GM19351 (cell line): ENCODE data around the gene SVEP1.

Experiments used
- ATAC-seq: cut with Tn5 transposase; IDR thresholded peaks from one replicate; pipeline ENCODE4 v1.9.1; 2021; ENCODE audit warnings: mild to moderate bottlenecking, moderate library complexity; ENCODE audit not compliant: unreplicated experiment

The SVEP1 gene

DNA sequence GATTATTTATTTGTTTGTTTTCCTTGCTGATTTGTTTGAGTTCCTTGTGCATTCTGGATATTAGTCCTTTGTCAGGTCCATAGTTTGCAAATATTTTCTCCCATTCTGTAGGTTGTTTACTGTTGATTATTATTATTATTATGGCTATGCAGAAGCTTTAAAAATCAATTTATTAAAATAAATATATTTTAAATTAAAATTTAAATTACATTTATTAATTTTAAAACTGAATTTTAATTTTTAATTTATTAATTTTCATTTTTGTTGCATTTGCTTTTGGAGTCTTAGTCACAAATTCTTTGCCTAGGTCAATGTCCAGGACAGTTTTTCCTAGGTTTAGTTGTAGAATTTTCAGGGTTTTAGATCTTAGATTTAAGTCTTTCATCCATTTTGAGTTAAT, 50.9 kb downstream of the SVEP1 start:
- no peak for ATAC-seq

DNA sequence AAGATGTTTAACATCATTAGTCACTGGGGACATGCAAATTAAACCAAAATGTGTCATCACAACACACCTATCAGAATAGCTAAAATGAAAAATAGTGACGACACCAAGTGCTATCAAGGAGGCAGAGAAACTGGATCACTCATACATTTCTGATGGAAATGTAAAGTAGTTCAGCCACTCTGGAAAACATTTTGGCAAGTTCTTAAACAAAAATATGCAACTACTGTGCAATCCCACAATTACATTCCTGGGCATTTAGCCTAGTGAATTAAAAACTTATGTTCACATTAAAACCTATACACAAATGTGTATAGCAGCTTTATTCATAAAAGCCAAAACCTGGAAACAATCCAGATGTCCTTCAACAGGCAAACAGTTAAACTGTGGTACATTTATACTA, 53.1 kb downstream of the SVEP1 start:
- no peak for ATAC-seq

DNA sequence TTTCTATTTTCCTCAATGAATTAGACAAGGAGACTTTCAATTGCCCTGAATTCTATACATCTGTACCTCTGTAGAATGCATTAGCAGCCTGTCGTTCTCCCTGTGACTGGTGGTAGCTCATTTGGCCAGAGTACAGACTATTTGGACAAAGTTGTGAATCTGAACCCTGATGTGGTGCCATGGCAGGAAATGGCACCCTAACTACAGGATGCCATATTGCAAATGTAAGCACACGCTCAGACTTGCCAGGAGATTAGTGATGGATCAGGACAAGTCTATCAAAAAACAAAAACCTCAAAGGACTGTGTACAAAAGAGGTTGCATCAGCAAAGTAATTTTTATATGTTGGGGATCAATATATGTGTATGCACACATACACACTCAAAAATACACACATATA, 58.3 kb downstream of the SVEP1 start:
- no peak for ATAC-seq

DNA sequence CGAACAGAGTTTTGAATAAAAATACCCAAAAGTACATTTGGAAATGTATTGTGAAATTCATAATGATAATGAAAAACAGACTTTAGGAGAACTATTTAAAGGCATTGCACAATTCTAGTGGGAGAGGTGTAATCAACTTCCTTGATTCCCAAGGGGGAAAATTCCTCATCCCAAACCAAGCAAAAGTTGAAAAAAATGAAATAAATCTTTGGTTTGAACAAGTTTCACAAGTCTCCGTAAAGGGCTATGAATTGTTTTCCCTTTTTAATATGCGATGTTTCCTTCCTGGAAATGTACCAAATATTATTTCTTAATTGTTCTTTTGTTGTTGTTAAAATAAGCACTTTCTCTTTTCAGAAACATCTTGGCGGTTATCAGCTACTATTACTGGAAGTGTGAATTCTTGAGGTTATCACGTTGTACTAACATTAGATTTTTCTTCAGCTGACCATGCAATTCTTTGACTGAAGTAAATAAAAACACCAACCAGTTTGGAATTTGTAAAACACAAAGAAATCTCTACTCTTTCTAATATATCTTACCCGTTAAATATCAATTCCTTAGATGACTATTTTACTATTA, 59.3 kb downstream of the SVEP1 start:
- ATAC-seq = no peak

DNA sequence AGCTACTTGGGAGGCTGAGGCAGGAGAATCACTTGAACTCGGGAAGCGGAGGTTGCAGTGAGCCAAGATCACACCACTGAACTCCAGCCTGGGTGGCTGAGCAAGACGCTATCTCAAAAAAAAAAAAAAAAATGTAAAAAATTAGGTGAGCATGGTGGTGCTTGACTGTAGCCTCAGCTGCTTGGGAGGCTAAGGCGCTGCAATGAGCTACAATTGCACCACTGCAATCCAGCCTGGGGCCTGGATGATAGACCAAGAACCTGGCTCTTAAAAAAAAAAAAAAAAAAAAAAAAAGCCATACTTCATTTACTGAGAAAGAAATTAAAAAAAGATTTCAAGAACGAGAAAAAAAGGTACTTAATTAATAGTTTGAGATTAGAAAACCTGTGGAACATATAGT, 62.1 kb downstream of the SVEP1 start:
- ATAC-seq = no peak

DNA sequence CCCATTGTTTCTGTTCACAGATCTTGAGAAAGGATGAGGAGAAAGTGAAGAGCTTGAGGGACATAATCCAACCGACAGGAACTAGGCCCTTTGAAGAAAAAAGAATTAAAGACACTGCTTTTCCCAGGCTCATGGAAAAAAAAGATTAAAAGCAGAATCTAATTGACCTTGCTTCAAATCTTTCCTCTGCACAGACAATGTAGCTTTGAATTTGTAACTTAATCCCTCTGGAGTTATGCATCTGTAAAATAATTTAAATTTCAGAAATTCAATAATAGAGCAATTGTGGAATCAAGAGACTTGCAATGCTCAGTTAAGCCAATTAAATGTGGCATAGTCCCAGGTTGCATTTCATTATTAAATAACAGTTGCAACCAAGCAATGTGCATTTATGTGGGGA, 64.6 kb downstream of the SVEP1 start:
- ATAC-seq = no peak

DNA sequence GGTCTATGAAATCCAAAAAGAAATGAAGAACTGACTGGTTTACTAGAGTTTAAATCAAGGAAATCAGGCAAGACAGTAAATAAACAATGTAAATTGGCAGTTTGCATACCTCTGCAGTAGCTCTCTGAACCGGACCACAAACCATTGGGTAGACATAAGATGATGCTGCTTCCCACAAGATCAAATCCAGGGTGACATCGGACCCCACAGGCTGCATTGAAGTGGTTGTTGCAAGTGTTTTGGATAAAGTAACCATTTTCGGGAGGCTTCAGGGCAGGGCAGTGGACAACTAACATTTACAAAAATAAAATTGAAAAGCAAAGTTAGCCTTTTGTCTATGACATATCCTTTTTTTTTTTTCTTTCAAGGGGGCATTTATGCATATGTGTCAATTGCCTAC, 66.7 kb downstream of the SVEP1 start:
- no peak for ATAC-seq

DNA sequence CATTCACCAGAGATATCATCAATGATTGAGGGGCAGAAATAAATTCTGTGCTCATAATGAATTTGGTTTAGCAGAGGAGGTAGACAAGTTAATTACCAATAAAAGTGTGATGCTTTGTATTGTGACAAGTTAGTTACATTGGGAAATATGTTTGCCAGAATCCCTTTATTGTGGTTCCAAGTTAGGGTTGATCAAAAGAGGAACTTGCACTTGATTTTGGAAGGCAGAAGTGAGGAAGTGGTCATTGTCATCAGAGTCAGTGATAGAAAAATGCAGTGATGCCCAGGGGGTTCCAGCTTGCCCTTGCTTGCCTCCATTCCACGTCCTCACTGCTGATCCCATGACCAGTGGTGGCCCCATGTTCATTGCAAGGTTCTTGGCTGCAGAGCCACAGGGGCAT, 69.7 kb downstream of the SVEP1 start:
- no peak for ATAC-seq

DNA sequence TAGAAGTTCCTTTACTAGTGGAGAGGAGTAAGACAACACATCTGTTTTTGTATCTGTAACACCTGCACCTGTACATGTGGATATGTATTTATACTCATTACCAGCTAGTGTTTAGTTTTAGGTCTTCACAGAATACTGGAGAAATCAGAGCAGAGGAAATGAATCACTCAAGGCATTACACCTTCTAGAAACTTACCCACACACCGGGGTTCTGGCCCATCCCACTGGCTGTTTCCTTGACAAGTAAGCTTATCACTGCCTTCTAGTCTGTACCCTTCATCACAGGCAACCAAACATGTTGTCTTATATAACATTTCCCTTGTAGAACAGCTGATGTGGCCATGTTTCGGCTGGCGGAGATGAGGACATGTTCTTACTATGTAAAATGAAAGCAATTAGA, 76.7 kb downstream of the SVEP1 start:
- no peak for ATAC-seq

DNA sequence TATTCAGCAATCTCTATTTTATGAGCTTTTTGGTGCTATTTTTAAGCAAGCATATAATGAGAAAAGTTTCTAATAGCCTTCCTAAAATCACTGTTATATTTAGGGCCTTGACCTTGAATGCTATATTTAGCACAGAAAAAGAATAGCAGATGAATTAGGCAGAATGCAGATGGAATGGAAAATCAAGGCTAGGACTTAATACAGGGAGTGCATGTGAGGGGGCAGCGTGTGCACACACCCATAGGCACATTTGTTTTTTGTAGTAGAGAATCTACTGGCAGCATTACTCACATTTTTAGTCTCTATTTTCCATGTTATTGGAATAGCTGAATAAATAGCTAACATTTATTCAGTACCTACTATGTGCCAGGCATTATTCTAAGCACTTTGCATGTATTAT, 79.9 kb downstream of the SVEP1 start:
- ATAC-seq = no peak

DNA sequence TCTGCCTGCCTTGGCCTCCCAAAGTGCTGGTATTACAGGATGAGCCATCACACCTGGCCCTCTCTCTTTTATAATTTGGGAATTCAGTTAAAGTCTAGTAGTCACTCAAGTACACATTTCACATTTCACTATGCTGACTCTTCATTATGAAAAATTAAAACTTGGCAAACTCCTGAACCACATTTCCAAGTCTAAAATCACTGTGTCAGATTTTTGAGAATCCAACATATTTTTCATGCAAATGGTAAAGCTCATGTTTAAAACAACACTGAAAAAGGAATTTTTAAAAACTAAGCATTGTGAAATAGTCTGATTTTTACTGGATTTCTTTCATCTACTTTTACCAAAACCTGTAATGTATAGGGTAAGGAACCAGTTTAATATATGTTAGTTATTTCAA, 92.3 kb downstream of the SVEP1 start:
- no peak for ATAC-seq

DNA sequence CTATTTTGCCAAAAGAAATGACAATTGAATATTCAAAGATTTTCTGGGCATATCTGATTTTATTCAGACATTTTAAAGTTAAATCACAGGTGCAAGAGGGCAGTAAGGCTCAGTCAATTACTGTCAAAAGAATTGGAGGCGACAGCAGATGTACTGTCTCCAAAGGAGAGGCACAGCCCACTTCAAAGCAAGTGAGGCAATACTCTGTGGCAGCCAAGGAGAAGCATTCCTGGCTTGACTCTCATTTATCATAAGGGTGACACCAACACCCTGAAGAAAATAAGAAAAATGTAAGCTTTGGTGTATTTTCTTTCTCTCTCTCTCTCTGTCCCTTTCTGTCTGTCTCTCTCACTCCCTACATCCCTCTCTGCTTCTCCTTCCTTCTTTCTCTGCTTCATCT, 93.3 kb downstream of the SVEP1 start:
- no peak for ATAC-seq

DNA sequence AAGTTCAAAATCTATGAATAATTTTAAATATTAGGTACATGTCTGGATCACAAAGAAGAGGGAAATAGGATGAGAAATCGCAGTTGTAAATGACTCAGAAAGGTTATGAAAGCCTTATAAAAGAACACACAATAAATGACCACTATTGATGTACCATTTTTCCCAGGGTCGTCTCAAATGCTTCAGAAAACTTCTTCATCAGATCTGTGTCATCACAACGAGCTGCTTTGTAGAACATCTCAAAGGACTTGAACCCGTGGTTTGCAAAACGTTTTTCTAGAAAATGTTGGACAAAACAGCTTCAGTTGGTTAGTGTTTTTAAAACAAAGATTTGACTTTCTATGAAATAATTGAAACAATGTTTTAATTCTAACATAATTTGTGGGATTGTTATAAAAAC, 100.1 kb downstream of the SVEP1 start:
- no peak for ATAC-seq

DNA sequence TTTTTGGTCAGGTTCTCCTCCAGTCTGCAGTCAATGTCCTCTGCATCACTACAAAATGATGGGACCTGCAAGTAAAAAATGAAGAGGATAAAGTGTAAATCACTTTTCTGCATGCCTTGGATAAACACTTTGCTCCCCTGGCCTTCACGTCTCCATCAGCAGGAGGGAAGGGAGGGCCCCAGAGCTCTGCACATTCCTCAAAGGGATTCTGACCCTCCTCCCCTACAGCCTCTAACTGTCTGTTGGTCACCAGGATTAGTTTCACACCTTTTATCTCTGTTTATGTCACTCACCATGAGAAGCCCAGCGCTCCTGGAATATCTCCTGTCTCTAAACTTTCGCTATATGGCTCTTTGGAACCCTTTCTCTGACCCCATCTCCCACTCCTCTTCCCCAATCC, 103.3 kb downstream of the SVEP1 start:
- ATAC-seq = no peak

DNA sequence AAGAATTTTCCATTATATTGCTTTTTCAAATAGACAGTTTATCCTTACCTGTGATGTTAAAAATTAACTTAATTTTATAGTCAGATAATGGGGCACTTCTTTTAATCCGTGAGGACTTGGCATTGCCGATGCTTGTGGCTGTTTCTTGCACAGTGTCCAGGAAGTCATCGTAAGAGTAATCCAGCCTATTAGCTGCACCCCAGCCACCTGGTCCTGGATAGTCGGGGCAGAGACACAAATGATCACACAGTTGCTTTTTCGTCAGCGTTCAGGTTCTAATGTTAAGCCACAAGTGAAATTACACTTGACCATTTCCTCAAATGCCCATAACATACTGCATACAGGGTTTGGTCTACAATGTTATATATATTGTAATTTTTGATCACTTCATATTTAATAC, 107.4 kb downstream of the SVEP1 start:
- ATAC-seq = no peak

DNA sequence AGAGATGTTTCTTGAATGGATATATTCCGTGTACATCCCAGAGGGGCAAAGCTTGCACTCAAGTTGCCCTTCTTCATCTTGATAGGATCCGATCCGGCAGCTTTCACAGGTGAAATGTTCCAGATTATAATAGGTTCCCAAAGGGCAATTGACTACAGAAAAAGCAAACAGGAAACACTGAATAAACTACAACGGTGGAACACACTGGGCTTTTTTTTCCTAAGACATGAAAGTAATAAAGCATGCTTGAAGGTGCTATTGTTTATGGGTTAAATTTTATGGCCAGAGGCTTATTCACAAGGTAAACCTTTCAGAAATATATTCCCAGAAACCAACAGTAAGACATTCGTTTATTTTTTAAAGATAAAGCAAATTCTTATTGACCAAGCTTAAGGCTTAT, 110.6 kb downstream of the SVEP1 start:
- no peak for ATAC-seq

DNA sequence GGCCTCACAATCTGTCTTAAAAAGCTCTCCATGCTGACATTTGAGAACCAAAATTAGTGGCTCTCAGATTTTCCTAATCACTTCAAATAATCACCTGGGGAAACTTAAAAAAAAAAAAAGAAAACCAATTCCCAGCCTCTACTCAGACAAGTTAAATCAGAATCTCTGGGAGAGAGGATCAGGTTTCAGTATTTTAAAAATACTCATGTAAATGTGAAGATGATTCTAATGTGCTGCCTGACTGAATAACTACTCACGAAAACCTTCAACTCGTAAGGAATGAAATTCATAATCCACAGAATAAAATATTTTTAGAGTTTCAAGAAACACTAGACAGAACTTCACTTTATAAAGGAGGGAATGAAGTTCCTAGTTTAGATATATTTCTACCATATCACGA, 114.4 kb downstream of the SVEP1 start:
- ATAC-seq = no peak

DNA sequence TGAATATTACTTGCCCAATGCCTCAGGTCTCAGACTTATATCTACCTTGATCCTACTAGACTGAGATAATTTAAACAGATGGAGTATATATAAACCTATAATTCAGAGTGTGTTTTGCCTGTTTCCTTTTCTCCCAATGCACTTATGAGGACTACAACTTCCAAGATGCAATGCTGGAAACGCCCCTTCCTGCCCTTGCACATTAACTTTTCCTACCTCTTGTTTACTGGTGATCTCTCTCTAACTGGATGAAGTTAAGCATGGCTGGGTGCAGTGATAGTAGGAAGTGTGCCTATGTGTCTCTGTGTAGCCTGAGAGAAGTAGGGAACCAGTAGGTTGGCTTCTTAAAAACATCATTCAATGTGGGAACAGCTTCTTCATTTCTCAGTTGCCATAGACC, 115.2 kb downstream of the SVEP1 start:
- no peak for ATAC-seq

DNA sequence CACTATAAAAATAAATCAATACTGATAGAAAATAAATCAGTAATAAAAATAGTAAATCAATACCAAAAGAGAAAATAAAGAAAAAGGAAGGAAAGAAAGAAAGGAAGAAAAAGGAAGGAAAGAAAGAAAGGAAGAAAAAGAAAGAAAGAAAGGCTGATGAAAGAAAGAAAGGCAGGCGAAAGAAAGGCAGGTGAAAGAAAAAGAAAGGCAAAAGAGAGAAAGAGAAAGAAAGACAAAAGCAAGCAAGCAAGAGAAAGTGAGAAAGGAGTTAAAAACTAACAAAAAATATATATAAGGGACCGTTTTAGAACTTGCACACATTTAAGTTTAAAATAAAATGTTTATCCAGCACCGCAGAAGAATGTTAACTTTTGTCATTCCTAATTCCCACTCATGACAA, 116.0 kb downstream of the SVEP1 start:
- no peak for ATAC-seq

DNA sequence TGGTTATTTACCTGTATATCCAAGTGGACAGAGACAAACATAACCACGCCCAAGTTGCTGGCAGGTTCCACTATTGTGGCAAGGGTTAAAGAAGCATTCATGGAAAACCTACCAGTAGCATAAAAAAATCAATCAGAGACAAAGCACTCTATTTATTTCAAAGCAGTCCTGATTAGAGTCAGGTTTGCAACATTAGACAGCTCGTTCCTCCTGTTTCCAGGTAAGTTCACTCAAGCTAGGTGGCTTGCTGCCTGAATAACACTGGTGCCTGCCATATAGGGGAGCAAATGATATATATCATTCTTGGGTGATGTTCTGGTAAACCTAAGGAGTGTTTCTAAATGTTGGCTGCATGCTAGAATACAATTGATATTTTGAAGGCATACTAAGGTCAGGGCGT, 122.3 kb downstream of the SVEP1 start:
- no peak for ATAC-seq

DNA sequence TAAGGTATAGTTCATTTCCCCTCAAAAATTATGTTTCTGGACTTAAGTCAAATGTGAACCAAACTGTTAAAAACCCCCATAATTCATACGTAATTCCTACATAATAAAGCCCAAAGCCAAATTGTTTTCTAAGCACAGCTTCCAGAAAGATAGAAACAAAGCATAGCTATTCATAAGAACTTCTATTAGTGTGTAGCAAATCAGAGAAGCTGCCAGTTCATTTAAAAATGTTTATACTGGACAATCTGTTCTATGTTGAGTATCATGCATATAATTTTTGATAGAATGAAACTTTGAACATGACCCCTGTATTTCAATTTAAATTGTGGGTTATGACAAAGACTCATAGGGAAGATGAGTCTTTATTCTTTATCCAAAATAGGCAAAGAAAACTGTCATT, 122.9 kb downstream of the SVEP1 start:
- no peak for ATAC-seq

DNA sequence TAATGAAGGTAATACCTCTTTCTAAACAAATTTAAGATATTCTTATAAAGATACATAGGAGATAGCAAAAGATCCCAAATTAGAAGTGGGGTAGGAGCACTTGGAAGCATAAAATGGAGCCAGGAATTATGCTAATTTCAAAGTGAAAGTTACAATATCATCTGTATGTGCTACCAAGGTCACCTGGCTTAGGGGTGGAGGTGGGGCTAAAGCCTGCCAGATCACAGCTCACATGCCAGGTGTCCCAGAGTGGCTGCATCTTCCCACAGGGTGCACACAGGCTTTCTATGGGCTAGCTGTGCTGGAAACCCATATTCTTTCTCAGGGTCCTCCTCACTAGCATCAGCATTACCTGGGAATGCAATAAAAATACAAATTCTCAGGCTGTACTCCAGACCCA, 123.7 kb downstream of the SVEP1 start:
- no peak for ATAC-seq

DNA sequence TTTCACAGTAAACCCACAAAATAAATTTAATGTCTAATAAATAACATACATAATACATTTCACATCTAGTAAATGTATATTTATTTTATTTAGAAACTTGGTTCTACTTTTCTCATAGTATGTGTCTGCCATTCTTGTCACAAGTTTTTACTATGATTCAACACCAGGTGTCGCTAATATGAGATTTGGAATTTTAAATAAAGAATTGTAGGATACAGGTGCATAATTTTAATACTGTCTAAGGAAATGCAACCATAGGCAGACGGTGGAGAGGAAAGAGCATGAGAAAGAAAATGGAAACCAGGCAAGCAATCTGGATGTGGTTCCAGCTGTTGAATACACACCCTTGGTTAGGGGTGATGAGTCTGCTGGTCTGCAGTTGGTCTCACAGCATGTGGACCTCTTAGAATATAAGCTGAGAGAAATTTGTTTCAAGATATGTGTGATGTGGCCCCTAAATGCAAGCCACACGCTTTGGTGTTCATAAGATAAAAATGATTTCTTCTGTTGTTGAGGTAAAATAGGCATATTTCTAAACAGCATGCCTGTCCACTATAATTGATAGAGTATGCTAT, 127.2 kb downstream of the SVEP1 start:
- ATAC-seq = no peak
